GM18505 (cell line): ENCODE measurements around the gene TSSC4.

Experiments
- ATAC-seq: cut with Tn5 transposase; IDR thresholded peaks from one replicate; pipeline ENCODE4 v1.9.1; 2021; ENCODE audit not compliant: unreplicated experiment
- POLR2A ChIP-seq: IDR thresholded peaks from 4 replicates; pipeline ENCODE4 v1.6.1; 2011; ENCODE audit warnings: borderline replicate concordance; ENCODE audit not compliant: insufficient read depth, insufficient read length; ENCODE audit errors: extremely low read depth

The TSSC4 gene

DNA sequence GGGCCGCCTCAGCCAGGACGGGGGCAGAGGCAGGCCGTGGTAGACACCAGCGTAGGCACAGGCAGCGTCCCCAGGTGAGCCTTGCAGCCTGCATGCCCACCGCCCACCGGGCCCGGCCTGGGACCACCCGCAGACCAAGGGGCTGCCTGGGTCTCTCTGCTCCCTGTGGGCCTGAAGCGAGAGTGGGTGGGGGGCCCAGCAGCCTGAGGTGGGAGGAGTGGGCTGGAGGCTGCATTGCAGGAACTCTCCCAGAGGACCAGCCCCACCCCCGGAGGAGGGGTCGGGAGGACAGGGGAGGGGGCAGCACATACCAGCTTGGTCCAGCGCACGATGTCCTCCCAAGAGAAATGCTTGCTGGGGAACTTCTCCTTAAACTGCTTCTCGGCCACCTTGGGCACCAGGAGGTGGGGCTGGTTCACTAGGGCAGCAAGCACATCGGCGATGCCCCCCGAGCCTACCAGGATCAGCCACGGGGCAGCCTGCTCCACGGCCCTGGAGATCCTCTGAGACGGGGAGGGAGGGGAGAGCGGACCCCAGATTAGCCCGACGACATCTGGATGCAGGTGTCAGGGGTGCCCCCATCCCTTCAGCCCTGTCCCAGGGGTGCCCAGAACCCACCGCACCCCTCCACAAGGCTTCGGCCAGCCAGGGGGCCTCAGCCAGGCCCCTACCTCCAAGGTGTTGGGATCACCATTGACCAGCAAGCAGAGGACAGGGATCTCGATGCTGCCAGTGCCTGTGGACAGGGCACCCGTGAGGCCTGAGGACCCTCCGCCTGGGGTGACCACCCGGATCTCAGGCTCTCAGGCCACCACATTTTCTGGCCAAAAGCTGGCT is 17.5 kb downstream of the TSSC4 start:
- ATAC-seq = no peak
- TF ChIP-seq POLR2A = no peak

DNA sequence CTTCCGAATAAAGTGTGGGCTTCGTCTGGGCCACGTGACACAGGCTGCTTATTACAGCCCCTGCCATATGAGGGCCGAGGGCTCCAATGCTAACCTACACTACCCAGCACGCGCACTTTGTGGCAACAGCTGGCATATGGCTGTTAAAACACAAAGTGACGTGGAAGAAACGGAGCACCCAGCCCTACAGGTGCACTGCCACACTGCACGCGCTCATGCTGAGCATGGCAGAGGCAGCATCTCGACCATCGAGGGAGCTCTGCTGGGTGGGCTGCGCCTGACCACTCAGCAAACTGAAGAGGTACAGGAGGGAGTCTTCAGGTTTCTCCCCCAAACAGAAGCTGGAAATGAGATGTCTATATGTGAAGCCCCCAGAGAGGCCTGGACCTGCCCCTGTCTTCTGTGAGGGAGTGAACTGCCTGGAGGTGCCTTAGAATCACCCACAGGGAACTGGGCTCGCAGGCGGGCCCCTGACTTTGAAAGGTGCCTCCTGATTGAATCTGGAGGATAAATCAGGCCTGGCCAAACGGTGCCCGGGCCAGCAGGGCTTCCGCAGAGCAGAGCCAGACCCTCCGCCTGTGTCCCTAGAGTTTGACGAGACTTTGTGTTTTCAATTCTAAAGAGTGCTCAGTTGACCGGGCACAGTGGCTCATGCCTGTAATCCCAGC is 18.3 kb downstream of the TSSC4 start:
- TF ChIP-seq POLR2A = no peak
- ATAC-seq = no peak

DNA sequence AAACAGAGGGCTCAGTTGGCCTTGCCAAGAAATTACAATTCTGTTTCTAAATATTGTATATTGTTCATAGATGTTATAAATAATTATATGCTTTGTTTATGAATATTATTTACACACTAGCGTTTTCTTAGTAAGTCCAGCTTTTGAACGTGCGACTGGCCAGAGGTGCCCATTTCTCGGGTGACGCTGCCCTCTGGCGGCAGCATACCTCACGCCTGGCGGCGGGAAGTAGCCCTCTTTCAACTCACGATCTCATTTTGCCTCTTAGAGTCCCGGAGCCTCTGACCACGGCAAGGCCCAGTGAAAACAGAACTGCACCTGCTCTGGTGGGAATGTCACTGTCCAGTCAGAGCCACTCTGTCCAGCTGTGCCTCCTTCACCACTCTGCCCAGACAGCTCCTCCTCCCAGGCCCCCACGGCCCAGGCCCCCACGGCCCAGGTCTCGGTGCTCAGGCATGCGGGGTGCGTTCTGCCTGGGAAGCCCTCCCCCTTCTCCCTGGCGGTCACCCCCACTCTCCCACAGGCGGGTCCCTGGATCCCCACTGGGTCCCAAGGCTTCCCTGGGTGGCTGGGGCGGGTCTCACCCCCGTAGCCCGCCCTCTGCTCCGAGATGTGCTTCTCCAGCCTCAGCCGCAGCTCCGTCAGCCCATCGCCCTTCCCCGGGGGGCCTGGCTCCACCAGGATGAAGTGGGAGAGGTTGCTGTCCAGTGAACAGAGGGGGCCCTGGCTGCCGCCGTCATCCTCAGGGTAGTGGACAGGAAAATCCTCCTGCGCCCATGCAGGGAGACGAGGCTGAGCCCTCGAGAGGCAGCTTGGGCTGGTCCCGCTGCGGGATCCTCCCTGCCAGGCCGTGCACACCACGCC is 19.3 kb downstream of the TSSC4 start:
- TF ChIP-seq POLR2A = no peak
- ATAC-seq = no peak

DNA sequence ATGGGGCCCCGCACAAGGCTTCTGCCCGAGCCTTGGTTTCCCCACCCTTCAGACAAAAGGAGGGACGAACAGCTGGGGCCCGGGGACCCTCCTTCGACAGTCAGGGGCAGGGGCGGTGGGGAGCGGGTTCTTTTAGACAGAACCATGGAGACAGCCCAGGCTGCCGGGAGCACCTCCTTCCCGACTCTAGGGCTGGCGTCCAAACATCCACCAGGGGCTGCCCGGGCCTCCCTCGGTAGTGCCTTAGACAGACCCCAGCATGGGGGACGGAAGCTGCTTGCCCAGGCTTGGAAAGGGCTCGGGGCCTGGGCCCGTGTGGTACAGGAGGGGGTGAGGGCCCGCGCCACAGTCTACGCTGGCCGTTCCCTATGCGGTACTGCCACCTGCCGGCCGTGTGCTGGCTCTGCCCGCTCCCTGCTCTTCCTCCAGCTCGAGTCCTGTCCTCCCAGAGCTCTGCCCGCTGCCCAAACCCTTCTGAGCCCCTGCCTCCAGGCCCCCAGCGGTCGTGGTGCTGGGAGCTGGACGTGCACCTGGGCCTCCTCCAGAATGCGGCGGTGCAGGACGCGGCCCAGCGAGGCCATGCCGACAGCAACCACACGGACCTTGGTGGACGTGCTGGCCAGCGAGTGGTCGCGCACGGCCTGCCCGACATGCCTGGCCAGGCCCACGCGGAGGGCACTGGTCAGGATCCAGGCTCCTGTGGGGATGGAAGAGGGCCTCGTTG is 20.1 kb downstream of the TSSC4 start:
- TF ChIP-seq POLR2A = no peak
- no peak for ATAC-seq

DNA sequence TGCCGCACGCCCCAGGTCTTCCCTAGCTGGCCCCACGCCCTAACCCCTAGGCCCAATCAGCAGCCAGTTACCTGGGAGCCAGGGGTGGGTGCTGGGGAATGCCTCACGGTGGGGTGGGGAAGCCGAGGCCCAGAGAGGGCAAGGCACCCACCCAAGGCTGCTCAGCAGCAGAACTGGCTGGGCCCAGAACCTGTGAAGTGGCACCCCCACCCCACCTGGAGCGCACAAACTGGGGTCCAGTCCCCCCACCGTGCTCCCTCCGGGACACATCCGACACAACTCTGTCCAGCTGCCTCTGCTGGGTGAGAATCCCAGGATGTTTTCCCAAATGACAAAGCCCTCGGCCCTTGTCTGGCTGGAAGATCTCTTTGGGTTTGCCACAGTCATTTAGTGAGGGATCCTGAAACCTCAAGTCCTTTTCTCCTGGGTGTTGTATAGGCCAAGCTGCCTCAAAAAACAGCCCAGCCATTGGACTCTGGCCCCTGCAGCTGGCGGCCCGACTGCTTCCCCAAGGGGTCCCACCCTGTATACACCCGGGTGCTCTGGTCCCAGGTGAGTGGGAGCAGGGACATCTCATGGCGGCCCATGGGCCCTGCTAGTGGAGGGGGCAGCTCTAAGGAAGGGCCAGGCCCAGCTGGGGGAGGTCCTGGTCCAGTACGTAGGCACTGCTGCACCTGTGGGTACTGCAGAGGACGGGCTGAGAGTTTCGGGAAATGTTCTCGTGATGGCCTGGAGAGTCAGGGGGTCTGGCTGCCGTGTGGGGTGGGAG is 20.9 kb downstream of the TSSC4 start:
- no peak for TF ChIP-seq POLR2A
- ATAC-seq = no peak

DNA sequence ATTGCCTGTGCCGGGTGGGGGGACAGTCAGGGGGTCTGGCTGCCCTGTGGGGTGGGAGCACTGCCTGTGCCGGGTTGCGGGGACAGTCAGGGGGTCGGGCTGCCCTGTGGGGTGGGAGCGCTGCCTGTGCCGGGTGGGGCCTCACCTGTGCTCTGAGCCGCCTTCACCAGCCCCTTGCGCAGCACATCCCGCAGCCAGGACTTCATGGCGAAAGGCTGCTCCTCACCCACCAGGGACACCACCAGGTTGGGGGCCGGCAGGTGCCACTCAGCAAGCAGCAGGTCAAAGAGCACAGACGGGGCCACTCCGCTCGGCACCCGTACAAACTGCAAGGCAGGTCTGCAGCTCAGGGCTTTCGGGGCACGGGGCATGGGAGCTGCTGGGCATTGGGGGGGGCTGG is 21.4 kb downstream of the TSSC4 start:
- ATAC-seq = no peak
- no peak for TF ChIP-seq POLR2A

DNA sequence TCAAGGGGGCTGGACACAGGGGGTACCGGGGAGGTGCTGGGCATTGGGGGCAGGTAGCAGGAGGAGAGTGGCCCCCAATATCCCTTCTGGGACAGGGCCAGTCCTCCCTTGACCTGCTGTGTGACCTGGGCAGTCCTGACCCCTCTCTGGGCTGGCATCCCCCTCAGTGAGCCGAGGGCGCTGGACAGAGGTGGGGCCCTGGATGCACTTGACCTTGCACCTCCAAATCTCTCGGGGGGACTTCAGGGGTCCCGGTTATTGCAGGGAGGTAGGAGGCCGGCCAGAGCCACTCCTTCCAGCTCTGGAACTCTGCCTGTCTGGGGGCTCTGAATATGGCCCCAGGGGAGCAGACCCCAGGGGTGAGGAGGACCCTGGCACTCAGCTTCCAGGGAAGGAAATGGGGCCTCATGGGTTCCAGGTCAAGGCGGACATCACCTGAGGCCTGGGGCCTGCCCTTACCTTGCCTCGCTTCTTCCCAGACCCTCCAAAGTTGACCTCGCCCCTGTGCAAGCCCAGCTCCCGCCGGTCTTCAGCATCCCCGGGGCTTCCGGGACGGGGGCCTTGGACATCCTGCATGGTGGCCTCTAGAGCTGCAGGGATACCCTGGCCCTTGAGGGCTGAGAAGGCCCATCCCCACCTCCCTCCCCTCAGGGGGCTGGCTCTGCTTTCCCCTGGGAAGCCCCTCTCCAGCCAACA is 22.1 kb downstream of the TSSC4 start:
- no peak for TF ChIP-seq POLR2A

DNA sequence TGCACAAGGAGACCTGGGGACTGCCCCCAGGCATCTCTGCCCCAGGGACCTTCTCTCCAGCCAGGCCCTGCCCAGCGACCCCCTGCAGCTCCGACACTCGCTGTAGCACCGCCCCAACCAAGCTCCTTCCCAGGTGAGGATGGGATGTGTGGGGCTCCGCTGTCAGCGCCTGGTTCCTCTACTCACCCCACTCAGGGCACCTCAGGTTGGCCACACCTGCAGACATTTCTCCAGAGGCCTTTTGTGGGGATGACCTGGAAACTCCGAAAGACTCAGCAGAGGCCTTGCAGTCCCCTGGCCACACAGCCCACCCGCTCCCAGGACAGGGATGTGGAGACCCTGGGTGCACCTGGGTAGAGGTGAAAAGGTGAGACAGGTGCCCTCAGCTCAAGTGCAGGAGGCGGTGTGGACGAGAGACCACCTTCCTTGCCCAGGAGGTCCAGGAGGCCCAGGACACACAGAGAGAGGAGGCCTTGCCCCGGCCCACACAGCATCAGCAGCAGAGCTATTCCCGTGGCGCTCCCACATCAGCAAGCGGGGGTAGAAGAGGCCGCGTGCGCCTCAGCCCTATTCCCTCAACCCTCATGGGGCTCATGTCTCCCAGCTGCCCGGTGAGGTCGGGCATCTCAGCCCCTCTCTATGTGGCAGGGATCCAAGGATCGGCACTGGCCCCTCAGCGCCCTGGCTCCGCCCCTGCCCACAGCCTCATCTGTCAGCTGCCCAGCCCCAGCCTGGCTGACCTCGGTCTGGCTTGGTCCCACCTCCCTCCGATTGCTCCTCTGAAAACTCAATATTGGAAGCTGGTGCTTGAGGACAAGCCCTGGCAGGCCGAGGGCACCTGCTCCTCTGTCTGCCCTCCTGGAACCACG is 22.8 kb downstream of the TSSC4 start:
- no peak for TF ChIP-seq POLR2A

More for the DNA sequence above, 22.1 kb downstream of the TSSC4 start:
- no peak for ATAC-seq

DNA sequence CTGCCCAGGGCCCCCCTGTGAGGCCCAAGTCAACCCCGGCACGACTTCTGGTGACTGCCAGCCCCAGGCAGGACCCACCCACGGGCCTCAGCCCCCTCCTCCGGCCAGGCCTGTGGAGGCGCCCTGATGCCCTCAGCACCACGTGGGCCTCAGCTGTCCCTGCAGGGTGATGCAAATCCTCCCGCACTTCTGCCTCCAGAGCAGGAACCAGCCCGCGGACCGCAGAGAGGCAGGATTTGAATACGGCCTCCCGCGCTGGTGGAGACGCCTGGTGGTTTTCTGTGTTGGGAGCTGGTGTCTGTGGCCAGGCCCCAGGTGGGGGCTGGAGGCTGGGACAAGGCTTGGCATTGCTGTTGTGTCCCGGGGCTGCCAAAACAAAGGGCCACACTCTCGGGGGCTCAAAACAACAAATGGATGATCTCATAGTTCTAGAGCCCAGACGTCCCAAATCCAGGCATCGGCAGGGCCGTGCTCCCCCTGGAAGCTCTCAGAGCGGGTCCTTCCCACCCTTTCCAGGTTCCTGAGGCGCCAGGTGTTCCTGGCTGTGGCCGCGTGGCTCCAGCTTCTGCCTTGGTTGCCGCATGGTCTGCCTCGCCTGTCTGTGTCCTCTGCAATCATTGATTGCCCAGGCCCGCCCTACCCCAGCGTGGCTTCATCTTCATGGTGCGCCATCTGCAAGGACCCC is 24.4 kb downstream of the TSSC4 start:
- ATAC-seq = no peak

More for the DNA sequence above, 22.8 kb downstream of the TSSC4 start:
- no peak for ATAC-seq

DNA sequence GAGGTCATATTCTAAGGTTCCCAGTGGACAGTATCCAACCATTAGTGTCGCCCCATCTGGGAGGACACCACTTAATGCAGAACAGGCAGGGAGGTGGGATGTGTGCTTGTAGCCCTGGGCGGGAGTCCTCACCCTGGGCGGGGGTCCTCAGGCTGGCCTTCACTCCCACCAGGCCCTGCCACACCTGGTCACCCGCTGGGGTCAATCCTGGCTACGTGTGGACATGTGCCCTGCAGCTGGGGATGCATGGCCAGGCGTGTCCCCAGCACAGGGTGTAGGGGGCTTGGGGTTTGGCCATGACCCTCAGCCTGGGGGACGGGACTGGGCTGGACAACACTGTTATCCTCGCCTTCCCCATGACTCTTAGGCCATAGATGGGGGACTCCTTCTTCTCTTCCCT is 25.0 kb downstream of the TSSC4 start:
- no peak for TF ChIP-seq POLR2A
- ATAC-seq = no peak

More for the DNA sequence above, 24.4 kb downstream of the TSSC4 start:
- TF ChIP-seq POLR2A = no peak
